Neuronal stem cell (in vitro differentiated cells): ENCODE measurements around the gene MED27.

ENCODE experiments used
- DNase-seq: peaks from one replicate; pipeline ENCODE4 v3.0.0-alpha.2; 2013; ENCODE audit warnings: low spot score
- H2AFZ ChIP-seq: one replicate; pipeline ENCODE4 v1.6.1; 2013; ENCODE audit warnings: mild to moderate bottlenecking, low read length, inconsistent platforms
- H2AK5ac ChIP-seq: 2 replicates; pipeline ENCODE4 v1.6.1; 2013; ENCODE audit warnings: low read depth, mild to moderate bottlenecking, inconsistent platforms, low read length, moderate library complexity, mixed read lengths
- H2BK120ac ChIP-seq: 2 replicates; pipeline ENCODE4 v1.6.1; 2013; ENCODE audit warnings: low read depth, mild to moderate bottlenecking, inconsistent platforms, low read length, moderate library complexity, mixed read lengths
- H2BK12ac ChIP-seq: one replicate; pipeline ENCODE4 v1.6.1; 2013; ENCODE audit warnings: low read length, inconsistent platforms
- H2BK15ac ChIP-seq: 2 replicates; pipeline ENCODE4 v1.6.1; 2013; ENCODE audit warnings: mild to moderate bottlenecking, low read length, inconsistent platforms, mixed read lengths
- H2BK5ac ChIP-seq: one replicate; pipeline ENCODE4 v1.6.1; 2013; ENCODE audit warnings: inconsistent platforms, mild to moderate bottlenecking, low read length, moderate library complexity
- H3K14ac ChIP-seq: one replicate; pipeline ENCODE4 v1.6.1; 2013; ENCODE audit warnings: low read length, inconsistent platforms
- H3K18ac ChIP-seq: 2 replicates; pipeline ENCODE4 v1.6.1; 2013; ENCODE audit warnings: low read length, inconsistent platforms
- H3K23ac ChIP-seq: 2 replicates; pipeline ENCODE4 v1.6.1; 2013; ENCODE audit warnings: low read depth, mild to moderate bottlenecking, mixed read lengths, low read length, inconsistent platforms; ENCODE audit not compliant: poor library complexity
- H3K27ac ChIP-seq: replicated peaks from 3 replicates; pipeline ENCODE4 v1.5.1; 2013; ENCODE audit warnings: low read length, inconsistent platforms
- H3K27me3 ChIP-seq, 3 experiments: 2 replicates each; pipeline ENCODE4 v1.6.1; 2013; ENCODE audit warnings: low read length in 3 of 3, mild to moderate bottlenecking in 2 of 3, inconsistent platforms in 1 of 3, low read depth in 1 of 3, mixed read lengths in 1 of 3, moderate library complexity in 1 of 3; ENCODE audit not compliant: control insufficient read depth in 3 of 3, insufficient read depth in 3 of 3
- H3K36me3 ChIP-seq, 2 donors: replicated peaks in 1 of 2; 2 replicates each; pipeline ENCODE4 v1.6.1; 2013; ENCODE audit warnings: low read length in 2 of 2; ENCODE audit not compliant: control insufficient read depth in 2 of 2, insufficient read depth in 2 of 2
- H3K4ac ChIP-seq: 2 replicates; pipeline ENCODE4 v1.6.1; 2013; ENCODE audit warnings: inconsistent platforms, mild to moderate bottlenecking, low read length, moderate library complexity
- H3K4me1 ChIP-seq, 2 donors: 1 replicate in 1 of 2; 2 replicates in 1 of 2; pipeline ENCODE4 v1.6.1; 2013; ENCODE audit warnings: low read length in 2 of 2, low read depth in 1 of 2; ENCODE audit not compliant: control insufficient read depth in 2 of 2, insufficient read depth in 1 of 2
- H3K4me2 ChIP-seq: one replicate; pipeline ENCODE4 v1.6.1; 2013; ENCODE audit warnings: mild to moderate bottlenecking, low read length, inconsistent platforms; ENCODE audit not compliant: insufficient read depth, poor library complexity, severe bottlenecking
- H3K4me3 ChIP-seq, 2 donors: 2 replicates each; pipeline ENCODE4 v1.5.1; 2013; ENCODE audit warnings: low read length in 2 of 2, mild to moderate bottlenecking in 2 of 2, inconsistent platforms in 1 of 2, moderate library complexity in 1 of 2
- H3K79me1 ChIP-seq: one replicate; pipeline ENCODE4 v1.6.1; 2013; ENCODE audit warnings: low read depth, mild to moderate bottlenecking, inconsistent platforms, low read length, moderate library complexity
- H3K9ac ChIP-seq: one replicate; pipeline ENCODE4 v1.6.1; 2013; ENCODE audit warnings: mild to moderate bottlenecking, low read depth, low read length, inconsistent platforms; ENCODE audit not compliant: poor library complexity
- H3K9me3 ChIP-seq, 2 donors: replicated peaks in 1 of 2; 2 replicates each; pipeline versions ENCODE3 to v1.6.1; 2013; ENCODE audit warnings: low read length in 2 of 2, mild to moderate bottlenecking in 2 of 2, inconsistent platforms in 1 of 2, low read depth in 1 of 2, mixed read lengths in 1 of 2, moderate library complexity in 1 of 2; ENCODE audit not compliant: control insufficient read depth in 2 of 2, insufficient read depth in 1 of 2
- H4K8ac ChIP-seq: one replicate; pipeline ENCODE4 v1.6.1; 2013; ENCODE audit warnings: low read depth, mild to moderate bottlenecking, inconsistent platforms, low read length, moderate library complexity
- H4K91ac ChIP-seq: one replicate; pipeline ENCODE4 v1.6.1; 2013; ENCODE audit warnings: low read length, low read depth, mild to moderate bottlenecking, inconsistent platforms; ENCODE audit not compliant: poor library complexity
- WGBS, 2 donors: extraction: QIAGEN DNeasy Blood & Tissue Kit; methylation state at CpG; one replicate each; pipeline ENCODE4 v1.1.7; 2013; ENCODE audit warnings: missing lambda C conversion rate in 2 of 2, mixed read lengths in 1 of 2; ENCODE audit not compliant: insufficient read length in 2 of 2, insufficient replicate concordance in 1 of 2; ENCODE audit errors: extremely low coverage in 2 of 2; 5-methylcytosine and 5-hydroxymethylcytosine counted together

MED27 gene

GRCh38 chr9:132049900-132050299, 29.8 kb downstream of the MED27 start:
- Histone ChIP-seq H2AK5ac (no peak overlapping the region), H2BK12ac (no peak overlapping the region), H3K9ac (no peak overlapping the region), H3K4me1 (peaks cover 0 to 3% of the 10 kb centered on the region in 2 donors), H3K23ac (no peak overlapping the region), H3K79me1 (no peaks in the 10 kb centered on the region), H3K9me3 (no peaks in the 10 kb centered on the region), H2BK5ac (no peak overlapping the region), H3K18ac (no peak overlapping the region), H3K4ac (no peak overlapping the region), H3K36me3 (no peaks in the 10 kb centered on the region), H2BK15ac (no peak overlapping the region), H3K14ac (no peak overlapping the region), H3K4me3 (no peak overlapping the region), H3K27ac (no peak overlapping the region), H2BK120ac (no peak overlapping the region), H4K91ac (no peak overlapping the region), H3K27me3 (no peaks in the 10 kb centered on the region), H2AFZ (no peak overlapping the region), H4K8ac (no peak overlapping the region), H3K4me2 (no peak overlapping the region)
- no CpG with 5 or more reads among the region's 4 CpGs for WGBS, 2 donors
- no peak for DNase-seq

GRCh38 chr9:132049323-132049882, 30.3 kb downstream of the MED27 start:
- no peak overlapping the region for H2AFZ ChIP-seq
- H3K14ac ChIP-seq = no peak overlapping the region
- no peak overlapping the region for H2BK15ac ChIP-seq
- H3K27ac ChIP-seq = no peak overlapping the region
- H3K4me2 ChIP-seq = no peak overlapping the region
- no CpG with 5 or more reads among the region's 7 CpGs for WGBS, 2 donors
- no peak overlapping the region for H4K91ac ChIP-seq
- H3K9ac ChIP-seq = no peak overlapping the region
- H2BK120ac ChIP-seq = no peak overlapping the region
- H3K4me1 ChIP-seq = no peaks in the 10 kb centered on the region
- no peak overlapping the region for H2BK5ac ChIP-seq
- no peaks in the 10 kb centered on the region for H3K9me3 ChIP-seq
- no peak overlapping the region for H4K8ac ChIP-seq
- H3K27me3 ChIP-seq = no peaks in the 10 kb centered on the region
- H3K79me1 ChIP-seq = no peaks in the 10 kb centered on the region
- H3K23ac ChIP-seq = no peak overlapping the region
- no peak for DNase-seq
- no peak overlapping the region for H2BK12ac ChIP-seq
- H3K18ac ChIP-seq = no peak overlapping the region
- H3K4ac ChIP-seq = no peak overlapping the region
- H2AK5ac ChIP-seq = no peak overlapping the region
- no peak overlapping the region for H3K4me3 ChIP-seq
- H3K36me3 ChIP-seq = no peaks in the 10 kb centered on the region

- no peak overlapping the region for H3K23ac ChIP-seq
- no peaks in the 10 kb centered on the region for H3K9me3 ChIP-seq
- H2BK12ac ChIP-seq = no peak overlapping the region
- H4K91ac ChIP-seq = no peak overlapping the region
- no peak overlapping the region for H2BK120ac ChIP-seq
- no peak overlapping the region for H2BK5ac ChIP-seq
- H3K4ac ChIP-seq = no peak overlapping the region
- no peaks in the 10 kb centered on the region for H3K36me3 ChIP-seq
- no peak overlapping the region for H3K4me2 ChIP-seq
- H3K79me1 ChIP-seq = no peaks in the 10 kb centered on the region
- no peak overlapping the region for H2AFZ ChIP-seq
- no peak overlapping the region for H3K14ac ChIP-seq
- no peak for DNase-seq
- WGBS, 2 donors = no CpG with 5 or more reads among the region's 3 CpGs
- H2BK15ac ChIP-seq = no peak overlapping the region
- H2AK5ac ChIP-seq = no peak overlapping the region
- H4K8ac ChIP-seq = no peak overlapping the region
- no peak overlapping the region for H3K27ac ChIP-seq
- no peak overlapping the region for H3K18ac ChIP-seq
- no peaks in the 10 kb centered on the region for H3K4me1 ChIP-seq
- H3K27me3 ChIP-seq = no peaks in the 10 kb centered on the region
- H3K9ac ChIP-seq = no peak overlapping the region
- H3K4me3 ChIP-seq = no peak overlapping the region
These were observed 31.5 kb downstream of the MED27 start for GRCh38 chr9:132048201-132048600.

- Histone ChIP-seq H3K36me3 (no peaks in the 10 kb centered on the region), H4K91ac (no peak overlapping the region)
These were observed 33.2 kb downstream of the MED27 start for GRCh38 chr9:132046456-132046855.

More at GRCh38 chr9:132046456-132046855, 33.2 kb downstream of the MED27 start:
- no CpG with 5 or more reads among the region's 6 CpGs for WGBS, 2 donors
- Histone ChIP-seq H3K9me3 (no peaks in the 10 kb centered on the region), H2AK5ac (no peak overlapping the region), H3K27ac (no peak overlapping the region), H3K4ac (no peak overlapping the region), H3K14ac (no peak overlapping the region), H2BK120ac (no peak overlapping the region), H3K27me3 (no peaks in the 10 kb centered on the region), H2BK15ac (no peak overlapping the region), H2BK12ac (no peak overlapping the region), H3K4me3 (no peak overlapping the region), H3K9ac (no peak overlapping the region), H3K79me1 (no peaks in the 10 kb centered on the region), H4K8ac (no peak overlapping the region), H3K4me1 (no peaks in the 10 kb centered on the region), H3K18ac (no peak overlapping the region), H2AFZ (no peak overlapping the region), H2BK5ac (no peak overlapping the region), H3K23ac (no peak overlapping the region), H3K4me2 (no peak overlapping the region)
- no peak for DNase-seq
